Neuronal stem cell (in vitro differentiated cells): ENCODE results near the gene KLHDC10.

Experiments used
- DNase-seq: peaks from one replicate; pipeline ENCODE4 v3.0.0-alpha.2; 2013; ENCODE audit warnings: low spot score
- H2AFZ ChIP-seq: one replicate; pipeline ENCODE4 v1.6.1; 2013; ENCODE audit warnings: mild to moderate bottlenecking, low read length, inconsistent platforms
- H2AK5ac ChIP-seq: 2 replicates; pipeline ENCODE4 v1.6.1; 2013; ENCODE audit warnings: low read depth, mild to moderate bottlenecking, inconsistent platforms, low read length, moderate library complexity, mixed read lengths
- H2BK120ac ChIP-seq: 2 replicates; pipeline ENCODE4 v1.6.1; 2013; ENCODE audit warnings: low read depth, mild to moderate bottlenecking, inconsistent platforms, low read length, moderate library complexity, mixed read lengths
- H2BK12ac ChIP-seq: one replicate; pipeline ENCODE4 v1.6.1; 2013; ENCODE audit warnings: low read length, inconsistent platforms
- H2BK15ac ChIP-seq: 2 replicates; pipeline ENCODE4 v1.6.1; 2013; ENCODE audit warnings: mild to moderate bottlenecking, low read length, inconsistent platforms, mixed read lengths
- H2BK5ac ChIP-seq: one replicate; pipeline ENCODE4 v1.6.1; 2013; ENCODE audit warnings: inconsistent platforms, mild to moderate bottlenecking, low read length, moderate library complexity
- H3K14ac ChIP-seq: one replicate; pipeline ENCODE4 v1.6.1; 2013; ENCODE audit warnings: low read length, inconsistent platforms
- H3K18ac ChIP-seq: 2 replicates; pipeline ENCODE4 v1.6.1; 2013; ENCODE audit warnings: low read length, inconsistent platforms
- H3K23ac ChIP-seq: 2 replicates; pipeline ENCODE4 v1.6.1; 2013; ENCODE audit warnings: low read depth, mild to moderate bottlenecking, mixed read lengths, low read length, inconsistent platforms; ENCODE audit not compliant: poor library complexity
- H3K27ac ChIP-seq: replicated peaks from 3 replicates; pipeline ENCODE4 v1.5.1; 2013; ENCODE audit warnings: low read length, inconsistent platforms
- H3K27me3 ChIP-seq, 3 experiments: 2 replicates each; pipeline ENCODE4 v1.6.1; 2013; ENCODE audit warnings: low read length in 3 of 3, mild to moderate bottlenecking in 2 of 3, inconsistent platforms in 1 of 3, low read depth in 1 of 3, mixed read lengths in 1 of 3, moderate library complexity in 1 of 3; ENCODE audit not compliant: control insufficient read depth in 3 of 3, insufficient read depth in 3 of 3
- H3K36me3 ChIP-seq, 2 donors: replicated peaks in 1 of 2; 2 replicates each; pipeline ENCODE4 v1.6.1; 2013; ENCODE audit warnings: low read length in 2 of 2; ENCODE audit not compliant: control insufficient read depth in 2 of 2, insufficient read depth in 2 of 2
- H3K4ac ChIP-seq: 2 replicates; pipeline ENCODE4 v1.6.1; 2013; ENCODE audit warnings: inconsistent platforms, mild to moderate bottlenecking, low read length, moderate library complexity
- H3K4me1 ChIP-seq, 2 donors: 1 replicate in 1 of 2; 2 replicates in 1 of 2; pipeline ENCODE4 v1.6.1; 2013; ENCODE audit warnings: low read length in 2 of 2, low read depth in 1 of 2; ENCODE audit not compliant: control insufficient read depth in 2 of 2, insufficient read depth in 1 of 2
- H3K4me2 ChIP-seq: one replicate; pipeline ENCODE4 v1.6.1; 2013; ENCODE audit warnings: mild to moderate bottlenecking, low read length, inconsistent platforms; ENCODE audit not compliant: insufficient read depth, poor library complexity, severe bottlenecking
- H3K4me3 ChIP-seq, 2 donors: 2 replicates each; pipeline ENCODE4 v1.5.1; 2013; ENCODE audit warnings: low read length in 2 of 2, mild to moderate bottlenecking in 2 of 2, inconsistent platforms in 1 of 2, moderate library complexity in 1 of 2
- H3K79me1 ChIP-seq: one replicate; pipeline ENCODE4 v1.6.1; 2013; ENCODE audit warnings: low read depth, mild to moderate bottlenecking, inconsistent platforms, low read length, moderate library complexity
- H3K9ac ChIP-seq: one replicate; pipeline ENCODE4 v1.6.1; 2013; ENCODE audit warnings: mild to moderate bottlenecking, low read depth, low read length, inconsistent platforms; ENCODE audit not compliant: poor library complexity
- H3K9me3 ChIP-seq, 2 donors: replicated peaks in 1 of 2; 2 replicates each; pipeline versions ENCODE3 to v1.6.1; 2013; ENCODE audit warnings: low read length in 2 of 2, mild to moderate bottlenecking in 2 of 2, inconsistent platforms in 1 of 2, low read depth in 1 of 2, mixed read lengths in 1 of 2, moderate library complexity in 1 of 2; ENCODE audit not compliant: control insufficient read depth in 2 of 2, insufficient read depth in 1 of 2
- H4K8ac ChIP-seq: one replicate; pipeline ENCODE4 v1.6.1; 2013; ENCODE audit warnings: low read depth, mild to moderate bottlenecking, inconsistent platforms, low read length, moderate library complexity
- H4K91ac ChIP-seq: one replicate; pipeline ENCODE4 v1.6.1; 2013; ENCODE audit warnings: low read length, low read depth, mild to moderate bottlenecking, inconsistent platforms; ENCODE audit not compliant: poor library complexity
- WGBS, 2 donors: extraction: QIAGEN DNeasy Blood & Tissue Kit; methylation state at CpG; one replicate each; pipeline ENCODE4 v1.1.7; 2013; ENCODE audit warnings: missing lambda C conversion rate in 2 of 2, mixed read lengths in 1 of 2; ENCODE audit not compliant: insufficient read length in 2 of 2, insufficient replicate concordance in 1 of 2; ENCODE audit errors: extremely low coverage in 2 of 2; 5-methylcytosine and 5-hydroxymethylcytosine counted together

Gene KLHDC10

DNA sequence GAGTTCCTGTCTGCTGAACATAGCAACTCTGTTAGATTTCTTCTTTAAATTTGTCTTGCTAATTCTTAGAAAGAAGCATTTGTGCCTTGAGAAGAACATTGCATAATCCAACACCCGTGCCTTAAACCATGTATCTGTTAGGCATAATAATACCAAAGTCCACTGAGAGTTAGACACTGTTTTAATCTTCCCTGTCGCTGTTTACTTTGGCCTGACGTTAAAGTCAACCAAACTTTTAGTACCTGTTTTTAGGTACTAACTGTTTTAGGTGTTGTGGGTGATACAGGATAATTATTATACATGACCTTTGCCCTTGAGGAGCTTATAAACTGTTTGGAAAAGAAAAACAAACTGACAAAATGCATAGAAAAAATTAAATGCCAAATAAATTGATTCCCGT lies 43.6 kb downstream of the KLHDC10 start:
- no peak overlapping the region for H3K4me2 ChIP-seq
- H3K36me3 ChIP-seq, result peaks cover 5 to 9% of the 10 kb centered on the region in 2 donors
- no peak overlapping the region for H4K8ac ChIP-seq
- DNase-seq, result no peak
- no peak overlapping the region for H3K27ac ChIP-seq
- H3K4ac ChIP-seq, result no peak overlapping the region
- H3K9me3 ChIP-seq, result no peaks in the 10 kb centered on the region
- H4K91ac ChIP-seq, result no peak overlapping the region
- no peak overlapping the region for H2BK5ac ChIP-seq
- H2BK15ac ChIP-seq, result no peak overlapping the region
- no peak overlapping the region for H3K18ac ChIP-seq
- H3K79me1 ChIP-seq, result no peaks in the 10 kb centered on the region
- no peak overlapping the region for H2BK12ac ChIP-seq
- H3K4me1 ChIP-seq, result no peaks in the 10 kb centered on the region
- no CpG with 5 or more reads among the region's 4 CpGs for WGBS, 2 donors
- no peak overlapping the region for H2AK5ac ChIP-seq
- H3K9ac ChIP-seq, result no peak overlapping the region
- H2BK120ac ChIP-seq, result no peak overlapping the region
- no peak overlapping the region for H3K4me3 ChIP-seq
- H3K23ac ChIP-seq, result no peak overlapping the region
- no peak overlapping the region for H2AFZ ChIP-seq
- H3K14ac ChIP-seq, result no peak overlapping the region
- no peaks in the 10 kb centered on the region for H3K27me3 ChIP-seq

DNA sequence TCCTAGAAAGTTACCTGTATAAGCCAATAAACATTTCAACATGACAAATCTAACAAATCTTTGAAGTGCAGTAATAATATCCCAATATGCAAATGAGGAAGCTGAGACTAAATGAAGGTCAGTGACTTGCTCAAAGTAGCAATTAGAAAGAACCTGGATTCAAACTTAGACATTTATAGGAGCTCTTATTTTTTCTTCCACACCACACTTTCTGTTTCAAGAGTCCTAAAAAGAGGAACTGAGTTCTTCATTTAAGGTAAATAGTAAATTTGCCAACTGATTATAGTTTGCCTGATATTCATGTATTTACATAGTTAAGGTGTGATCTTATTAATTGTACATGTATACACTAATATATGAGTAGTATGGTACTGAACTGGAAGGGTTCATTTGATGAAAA lies 44.0 kb downstream of the KLHDC10 start:
- Histone ChIP-seq H3K27me3 (no peaks in the 10 kb centered on the region), H4K91ac (no peak overlapping the region)

DNA sequence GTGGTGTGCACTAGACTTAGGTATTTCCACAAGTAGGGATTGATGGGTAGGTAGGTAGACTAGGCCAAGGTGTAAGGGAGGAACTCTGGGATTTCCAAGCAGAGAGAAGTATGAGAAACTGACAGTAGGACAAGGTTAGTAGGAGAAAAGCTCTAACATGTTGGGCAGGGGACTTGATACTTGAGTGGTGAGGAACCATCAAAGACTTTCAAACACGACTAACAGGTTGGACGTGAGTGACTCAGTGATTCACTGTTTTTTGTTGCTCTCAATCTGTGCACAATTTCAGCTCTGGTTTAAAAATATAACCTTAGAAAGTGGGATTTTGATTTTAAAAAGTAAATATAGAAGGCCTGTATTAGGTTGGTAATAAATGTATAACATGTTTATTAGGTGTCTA lies 44.4 kb downstream of the KLHDC10 start:
- Histone ChIP-seq H3K4ac (no peak overlapping the region), H3K4me3 (no peak overlapping the region), H2BK15ac (no peak overlapping the region), H3K4me2 (no peak overlapping the region), H3K23ac (no peak overlapping the region), H2AK5ac (no peak overlapping the region), H3K9ac (no peak overlapping the region), H2BK12ac (no peak overlapping the region), H3K36me3 (peaks cover 5 to 10% of the 10 kb centered on the region in 2 donors), H2BK5ac (no peak overlapping the region), H3K4me1 (no peaks in the 10 kb centered on the region), H3K79me1 (no peaks in the 10 kb centered on the region), H4K8ac (no peak overlapping the region), H4K91ac (no peak overlapping the region), H3K18ac (no peak overlapping the region), H3K14ac (no peak overlapping the region), H2BK120ac (no peak overlapping the region), H2AFZ (no peak overlapping the region), H3K9me3 (no peaks in the 10 kb centered on the region), H3K27me3 (no peaks in the 10 kb centered on the region), H3K27ac (no peak overlapping the region)
- DNase-seq, result no peak
- WGBS, 2 donors, result no CpG with 5 or more reads among the region's 2 CpGs

More for the DNA sequence above, 44.0 kb downstream of the KLHDC10 start:
- Histone ChIP-seq H3K23ac (no peak overlapping the region), H2BK12ac (no peak overlapping the region), H4K8ac (no peak overlapping the region), H3K9me3 (no peaks in the 10 kb centered on the region), H2BK5ac (no peak overlapping the region), H3K14ac (no peak overlapping the region), H2AK5ac (no peak overlapping the region), H3K36me3 (peaks cover 5 to 9% of the 10 kb centered on the region in 2 donors), H3K4me1 (no peaks in the 10 kb centered on the region), H3K79me1 (no peaks in the 10 kb centered on the region), H3K9ac (no peak overlapping the region), H3K27ac (no peak overlapping the region), H3K18ac (no peak overlapping the region), H2BK15ac (no peak overlapping the region), H2BK120ac (no peak overlapping the region), H3K4me2 (no peak overlapping the region), H3K4me3 (no peak overlapping the region), H3K4ac (no peak overlapping the region), H2AFZ (no peak overlapping the region)
- DNase-seq, result no peak

DNA sequence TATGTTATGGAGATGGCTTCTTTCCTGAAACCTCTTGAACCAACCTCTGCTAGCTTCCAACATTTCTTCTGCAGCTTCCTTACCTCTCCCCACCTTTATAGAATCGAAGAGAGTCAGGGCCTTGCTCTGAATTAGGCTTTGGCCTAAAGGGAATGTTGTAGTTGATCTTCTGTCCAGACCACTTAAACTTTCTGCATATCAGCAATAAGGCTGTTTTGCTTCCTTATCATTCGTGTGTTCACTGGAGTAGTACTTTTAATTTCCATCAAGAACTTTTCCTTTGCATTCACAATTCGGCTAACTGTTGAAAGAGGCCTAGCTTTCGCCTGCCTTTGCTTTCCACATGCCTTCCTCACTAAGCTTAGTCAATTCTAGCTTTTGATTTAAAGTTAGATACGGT lies 48.0 kb downstream of the KLHDC10 start:
- H3K4me2 ChIP-seq, result no peak overlapping the region
- no peaks in the 10 kb centered on the region for H3K4me1 ChIP-seq
- no peak overlapping the region for H3K4me3 ChIP-seq
- no peak overlapping the region for H2BK5ac ChIP-seq
- H2BK15ac ChIP-seq, result no peak overlapping the region
- H2AK5ac ChIP-seq, result no peak overlapping the region
- no peak overlapping the region for H3K9ac ChIP-seq
- H4K91ac ChIP-seq, result no peak overlapping the region
- no peak overlapping the region for H3K18ac ChIP-seq
- H3K79me1 ChIP-seq, result no peaks in the 10 kb centered on the region
- no peak overlapping the region for H2AFZ ChIP-seq
- no peak overlapping the region for H2BK120ac ChIP-seq
- no peak overlapping the region for H3K27ac ChIP-seq
- no peaks in the 10 kb centered on the region for H3K27me3 ChIP-seq
- no peaks in the 10 kb centered on the region for H3K9me3 ChIP-seq
- H3K36me3 ChIP-seq, result peaks cover 11 to 41% of the 10 kb centered on the region in 2 donors
- no peak for DNase-seq
- no peak overlapping the region for H3K4ac ChIP-seq
- H2BK12ac ChIP-seq, result no peak overlapping the region
- H4K8ac ChIP-seq, result no peak overlapping the region
- H3K14ac ChIP-seq, result no peak overlapping the region
- H3K23ac ChIP-seq, result no peak overlapping the region
- no CpG with 5 or more reads among the region's 5 CpGs for WGBS, 2 donors
